GM18507 (cell line): ENCODE results near the gene TOB1.
A peak's percentile ranks its signal among the peaks of the same experiment; 100 is the strongest.
"Not testable (repeated sequence)": the region's sequence is repeated elsewhere in the genome, so short reads cannot be mapped to it uniquely, and the experiment has no call there.

ENCODE experiments used
- DNase-seq: peaks from one replicate; pipeline ENCODE4 v3.0.0; 2011; ENCODE audit warnings: low read depth; ENCODE audit not compliant: insufficient read length; ENCODE audit errors: extremely low spot score
- FAIRE-seq: peaks from 2 replicates; lab custom pipeline; 2011; peaks lifted over from hg19 to GRCh38; lab: Jason Lieb, UNC

TOB1 gene

GRCh38 chr17:50872710-50873424 lies 6.7 kb upstream of the TOB1 start:
- FAIRE-seq = no peak
- DNase-seq = no peak

GRCh38 chr17:50871898-50872297 lies 5.7 kb upstream of the TOB1 start:
- no peak for FAIRE-seq
- DNase-seq = no peak

- DNase-seq = no peak
- FAIRE-seq = no peak
These were observed 5.2 kb upstream of the TOB1 start for GRCh38 chr17:50871364-50871763.

GRCh38 chr17:50868602-50869001 lies 2.4 kb upstream of the TOB1 start:
- no peak for DNase-seq
- no peak for FAIRE-seq

- FAIRE-seq (no peak), DNase-seq (no peak)
These were observed 1.9 kb upstream of the TOB1 start for GRCh38 chr17:50868140-50868438.

GRCh38 chr17:50867363-50868139 lies 1.4 kb upstream of the TOB1 start:
- DNase-seq = peak; percentile 70
- FAIRE-seq = peak; percentile 89

GRCh38 chr17:50866950-50867362 lies 802 bp upstream of the TOB1 start:
- FAIRE-seq (no peak), DNase-seq (no peak)

GRCh38 chr17:50865868-50866260 lies 290 bp downstream of the TOB1 start:
- DNase-seq (no peak), FAIRE-seq (no peak)

- DNase-seq = no peak
- FAIRE-seq = peak; percentile 5
These were observed 890 bp downstream of the TOB1 start for GRCh38 chr17:50865060-50865867.

- DNase-seq (no peak), FAIRE-seq (peak; percentile 46)
These were observed 1.5 kb downstream of the TOB1 start for GRCh38 chr17:50864747-50865059.

GRCh38 chr17:50863931-50864330 lies 2.2 kb downstream of the TOB1 start:
- DNase-seq (no peak), FAIRE-seq (no peak)

- no peak for DNase-seq
These were observed 2.8 kb downstream of the TOB1 start for GRCh38 chr17:50863221-50863843.

GRCh38 chr17:50861822-50862528 lies 4.2 kb downstream of the TOB1 start:
- DNase-seq (no peak), FAIRE-seq (no peak)

More at GRCh38 chr17:50863221-50863843, 2.8 kb downstream of the TOB1 start:
- no peak for FAIRE-seq

- DNase-seq (no peak), FAIRE-seq (no peak)
These were observed 4.8 kb downstream of the TOB1 start for GRCh38 chr17:50861334-50861676.

GRCh38 chr17:50859727-50860126 lies 6.4 kb downstream of the TOB1 start:
- not testable (repeated sequence) for DNase-seq, FAIRE-seq

GRCh38 chr17:50858486-50859225 lies 7.5 kb downstream of the TOB1 start:
- FAIRE-seq (no peak), DNase-seq (no peak)

GRCh38 chr17:50856431-50856830 lies 9.7 kb downstream of the TOB1 start:
- FAIRE-seq = no peak

GRCh38 chr17:50855708-50856330 lies 10.3 kb downstream of the TOB1 start:
- DNase-seq = no peak
- FAIRE-seq = no peak

More at GRCh38 chr17:50856431-50856830, 9.7 kb downstream of the TOB1 start:
- DNase-seq = no peak
